ACHN (cell line): ENCODE data around the gene TMEM107.

Source experiments
- DNase-seq: peaks from one replicate; pipeline ENCODE4 v3.0.0-alpha.2; 2015
- in situ Hi-C: cut with HindIII; loops from 2 replicates; pipeline ENCODE4 v1.10.0; 2017; ENCODE audit warnings: low sequenced_read_pairs, low pct_ligation_motif_present, low pct_unique_long_range_greater_than_20kb

TMEM107 gene

GRCh38 chr17:8124350-8125153 lies 51.6 kb downstream of the TMEM107 start:
- in situ Hi-C loops: no loop called here
- DNase-seq: peak; percentile 48

- in situ Hi-C loops: no loop called here
- peak; percentile 72 for DNase-seq
These were observed 52.4 kb downstream of the TMEM107 start, which contains the start of gene HES7 for GRCh38 chr17:8123695-8124349. HES7 (minus strand) TSS chr17:8124106; CDS start chr17:8124084, 22 bp downstream.

DNA sequence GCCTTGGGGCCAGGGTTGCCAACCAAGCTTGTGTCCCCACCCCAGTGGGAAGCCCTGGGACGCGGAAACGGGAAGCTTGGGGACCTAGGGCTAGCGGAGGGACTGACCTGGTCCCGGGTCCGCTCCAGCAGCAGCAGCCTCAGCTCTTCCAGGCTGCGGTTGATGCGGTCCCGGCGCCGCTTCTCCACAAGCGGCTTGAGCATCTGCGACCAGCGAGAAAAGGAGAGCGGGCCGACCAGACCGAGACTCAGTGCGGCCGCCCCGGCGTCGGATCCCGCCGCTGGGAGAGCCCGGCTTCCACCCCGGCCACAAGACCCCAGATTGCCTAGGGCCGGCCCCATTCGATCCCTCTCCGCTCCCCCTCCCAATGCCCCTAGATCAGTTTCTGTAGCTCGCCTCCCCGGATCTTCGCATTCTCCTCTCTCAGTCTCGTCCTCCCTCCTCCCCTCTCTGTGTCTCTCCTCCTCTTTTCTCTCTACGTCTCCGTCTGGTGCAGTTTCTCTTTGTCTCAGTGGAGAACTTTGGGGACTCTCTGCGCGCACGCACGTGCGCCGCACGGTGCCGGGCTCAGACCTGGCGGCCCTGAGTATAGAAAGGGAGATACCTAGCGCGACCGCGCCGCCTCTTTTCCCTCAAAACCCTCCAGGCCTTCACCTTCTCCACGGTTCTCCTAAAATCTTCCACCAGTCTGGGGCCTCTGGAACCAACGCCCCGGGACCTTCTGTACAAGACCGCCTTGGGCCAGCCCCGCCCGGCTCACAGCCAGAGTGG lies 53.1 kb downstream of the TMEM107 start:
- in situ Hi-C loops: no loop called here
- peak; percentile 47 for DNase-seq
